Measurements from ENCODE around the gene PXMP4.
"Not testable (repeated sequence)": the region's sequence is repeated elsewhere in the genome, so short reads cannot be mapped to it uniquely, and the experiment has no call there.

PXMP4 gene, protein sequence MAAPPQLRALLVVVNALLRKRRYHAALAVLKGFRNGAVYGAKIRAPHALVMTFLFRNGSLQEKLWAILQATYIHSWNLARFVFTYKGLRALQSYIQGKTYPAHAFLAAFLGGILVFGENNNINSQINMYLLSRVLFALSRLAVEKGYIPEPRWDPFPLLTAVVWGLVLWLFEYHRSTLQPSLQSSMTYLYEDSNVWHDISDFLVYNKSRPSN

DNA sequence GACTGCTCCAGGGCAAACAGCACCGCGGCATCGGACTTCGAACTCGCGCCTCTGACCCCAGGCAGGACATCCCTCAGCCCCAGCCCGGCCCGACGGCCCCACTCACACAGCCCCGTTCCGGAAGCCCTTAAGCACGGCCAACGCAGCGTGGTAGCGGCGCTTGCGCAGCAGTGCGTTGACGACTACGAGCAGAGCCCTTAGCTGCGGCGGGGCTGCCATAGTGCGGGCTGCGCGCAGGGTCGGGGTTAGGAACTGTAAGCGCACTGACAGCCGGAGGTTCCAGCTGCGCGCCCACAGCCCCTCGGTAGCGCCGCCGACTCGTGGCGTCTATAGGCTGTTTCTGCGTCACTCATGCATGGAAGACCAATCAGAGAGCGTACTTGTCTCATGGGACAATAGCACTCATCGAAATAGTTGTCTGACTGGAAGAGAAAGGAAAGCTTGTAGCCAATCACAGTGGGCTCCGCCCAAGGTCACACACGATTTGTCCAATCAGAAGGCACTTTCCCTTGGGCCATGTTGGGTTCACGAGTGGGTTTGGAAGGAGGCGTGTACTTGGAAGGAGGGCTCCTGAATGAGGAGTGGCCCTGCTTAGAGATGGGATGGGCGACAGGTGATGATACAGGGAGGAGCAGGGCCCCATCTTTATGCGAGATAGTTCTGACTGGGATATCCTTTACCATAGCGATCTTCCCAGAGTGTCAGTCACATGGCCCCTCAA lies at the start of gene PXMP4:
Gene PXMP4 (minus strand): TSS at position 322 of the 721 bp plus-strand sequence. CDS start 103 bp downstream, at position 219.
- DNase-seq, result peak; percentile 97

- DNase-seq, result no peak
Observed at GRCh38 chr20:33769043-33769442, 48.9 kb upstream of the PXMP4 start.

DNA sequence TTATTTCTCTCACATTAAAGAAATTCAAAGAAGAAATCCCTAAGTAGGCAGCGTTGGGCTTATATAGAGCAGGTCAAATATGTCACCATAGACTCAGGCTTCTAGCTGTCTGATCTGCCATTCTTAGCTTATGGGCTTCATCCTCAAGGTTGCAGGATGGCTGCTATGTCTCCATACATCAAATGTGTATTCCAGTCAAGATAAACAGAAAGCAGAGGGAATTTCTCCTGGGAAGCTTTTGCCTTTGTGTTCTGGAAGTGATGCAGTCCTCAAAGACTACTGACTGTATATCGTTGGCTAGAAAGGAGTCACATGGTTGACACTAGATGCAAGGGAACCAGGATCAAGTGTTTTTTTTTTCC lies 47.6 kb upstream of the PXMP4 start:
- no peak for DNase-seq

DNA sequence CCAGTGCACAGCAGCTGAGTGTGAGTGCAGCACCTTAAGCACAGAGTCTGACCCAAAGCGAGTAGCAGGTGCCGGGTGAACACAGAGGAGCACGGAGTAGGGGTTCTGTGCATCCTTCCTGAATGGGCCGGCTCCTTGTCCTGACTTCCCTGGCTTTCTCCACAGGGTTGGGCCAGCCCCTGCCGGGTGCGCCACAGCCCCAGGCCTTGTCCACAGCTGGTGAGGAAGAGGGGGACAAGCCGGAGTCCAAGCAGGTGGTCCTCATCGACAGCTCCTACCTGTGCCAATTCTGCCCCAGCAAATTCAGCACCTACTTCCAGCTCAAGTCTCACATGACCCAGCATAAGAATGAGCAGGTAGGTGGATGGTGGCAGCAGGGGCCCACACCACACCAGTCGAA lies 46.6 kb upstream of the PXMP4 start:
- no peak for DNase-seq

- no peak for DNase-seq
Observed at GRCh38 chr20:33765592-33765991, 45.5 kb upstream of the PXMP4 start.

DNA sequence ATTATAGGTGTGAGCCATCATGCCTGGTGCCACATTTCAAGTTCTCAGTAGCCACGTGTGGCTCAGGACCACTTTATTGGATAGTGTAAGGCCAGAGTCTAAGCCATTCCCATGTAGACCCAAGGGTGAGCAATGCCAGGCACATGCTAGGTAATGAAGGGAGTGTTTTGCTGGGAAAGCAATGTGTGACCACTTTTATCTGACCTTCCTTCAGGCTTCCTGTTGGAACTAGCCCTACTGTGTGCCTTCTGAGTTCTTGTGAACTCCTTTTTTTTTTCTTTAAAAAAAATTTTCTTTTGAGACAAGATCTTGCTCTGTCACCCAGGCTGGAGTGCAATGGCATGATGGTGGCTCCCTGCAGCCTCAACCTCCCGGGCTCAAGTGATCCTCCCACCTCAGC lies 45.0 kb upstream of the PXMP4 start:
- no peak for DNase-seq

DNA sequence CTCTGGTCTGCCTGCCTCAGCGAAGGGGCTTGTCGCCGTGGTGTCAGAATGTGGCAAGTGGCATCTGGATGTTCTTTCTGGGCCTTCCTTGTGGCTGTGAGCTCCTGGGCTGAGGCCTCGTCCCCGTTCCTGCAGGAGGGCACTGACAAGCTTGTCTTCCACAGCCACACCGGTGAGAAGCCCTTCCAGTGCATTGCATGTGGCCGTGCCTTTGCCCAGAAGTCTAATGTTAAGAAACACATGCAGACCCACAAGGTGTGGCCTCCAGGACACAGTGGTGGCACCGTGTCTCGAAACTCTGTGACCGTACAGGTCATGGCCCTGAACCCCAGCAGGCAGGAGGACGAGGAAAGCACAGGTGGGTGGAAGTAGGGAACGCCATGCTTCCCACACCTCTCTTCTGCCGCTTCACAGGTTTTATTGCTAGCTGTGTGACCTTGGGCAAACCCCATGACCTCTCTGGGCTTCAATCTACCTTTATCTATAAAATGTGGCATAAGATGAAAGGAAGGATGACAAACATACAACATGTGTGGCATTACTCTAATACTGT lies 41.7 kb upstream of the PXMP4 start:
- DNase-seq, result no peak

- no peak for DNase-seq
Observed at GRCh38 chr20:33757458-33757857, 37.3 kb upstream of the PXMP4 start.

- no peak for DNase-seq
Observed at GRCh38 chr20:33757046-33757445, 36.9 kb upstream of the PXMP4 start.

DNA sequence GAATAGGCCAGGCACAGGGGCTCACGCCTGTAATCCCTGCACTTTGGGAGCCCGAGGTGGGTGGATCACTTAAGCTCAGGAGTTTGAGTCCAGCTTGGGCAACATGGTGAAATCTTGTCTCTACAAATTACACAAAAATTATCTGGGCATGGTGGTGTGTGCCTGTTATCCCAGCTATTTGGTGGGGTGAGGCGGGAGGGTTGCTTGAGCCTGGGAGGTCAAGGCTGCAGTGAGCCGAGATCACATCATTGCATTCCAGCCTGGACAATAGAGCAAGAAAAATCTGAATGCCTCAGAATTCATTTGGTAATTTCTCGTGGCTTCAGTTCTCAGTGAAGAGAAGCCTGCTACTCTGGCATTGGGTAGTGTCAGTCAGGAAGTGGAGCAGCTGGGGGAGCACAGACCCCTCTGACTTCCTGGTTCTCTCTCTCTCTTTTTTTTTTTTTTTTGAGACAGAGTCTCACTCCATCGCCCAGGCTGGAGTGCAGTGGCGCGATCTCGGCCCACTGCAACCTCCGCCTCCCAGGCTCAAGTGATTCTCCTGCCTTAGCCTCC lies 35.9 kb upstream of the PXMP4 start:
- DNase-seq, result not testable (repeated sequence)

DNA sequence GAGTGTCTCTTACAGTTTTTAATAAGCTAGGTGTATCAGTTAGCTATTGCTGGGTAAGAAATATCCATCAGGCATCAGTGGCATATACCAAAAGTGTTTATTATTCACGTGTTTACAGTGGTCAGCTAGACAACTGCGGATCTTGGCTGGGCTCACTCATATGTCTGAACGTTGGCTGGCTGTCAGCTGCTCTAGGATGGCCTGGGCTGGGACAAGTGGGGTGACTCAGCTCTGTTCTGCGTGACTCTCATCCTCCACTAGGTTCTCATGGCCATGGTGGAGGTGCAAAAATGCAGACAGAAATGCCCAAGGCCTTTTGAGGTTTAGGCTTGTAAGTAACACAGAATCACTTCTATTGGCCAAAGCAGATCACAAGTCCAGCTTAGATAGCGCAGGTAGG lies 33.7 kb upstream of the PXMP4 start:
- DNase-seq, result no peak

- no peak for DNase-seq
Observed at GRCh38 chr20:33753143-33753542, 33.0 kb upstream of the PXMP4 start.

- no peak for DNase-seq
Observed at GRCh38 chr20:33751775-33752174, 31.7 kb upstream of the PXMP4 start.

DNA sequence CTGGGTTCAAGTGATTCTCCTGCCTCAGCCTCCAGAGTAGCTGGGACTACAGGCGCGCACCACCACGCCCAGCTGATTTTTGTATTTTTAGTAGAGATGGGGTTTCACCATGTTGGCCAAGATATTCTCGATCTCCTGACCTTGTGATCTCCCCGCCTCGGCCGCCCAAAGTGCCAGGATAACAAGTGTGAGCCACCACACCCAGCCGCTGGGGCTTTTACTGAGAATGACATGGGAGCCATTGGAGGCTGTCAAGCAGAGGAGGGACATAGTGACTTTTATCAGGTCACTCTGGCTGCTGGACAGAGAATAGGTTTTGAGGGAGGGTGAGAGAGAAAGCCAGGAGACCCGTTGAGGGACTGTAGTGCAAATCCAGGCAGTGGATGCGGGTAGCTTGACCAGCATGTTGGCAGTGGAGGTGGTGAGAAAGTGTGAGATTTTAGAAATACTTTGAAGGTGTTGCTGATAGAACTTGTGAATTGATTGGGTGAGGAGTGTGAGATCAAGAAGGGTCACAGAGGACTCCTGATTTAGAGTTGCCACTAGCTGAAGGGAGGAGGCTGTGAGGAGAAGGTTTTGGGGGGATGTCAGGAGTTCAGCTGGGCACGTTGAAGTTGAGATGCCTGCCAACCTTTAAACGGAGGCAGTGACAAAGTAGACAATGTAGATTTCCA lies 26.4 kb upstream of the PXMP4 start:
- DNase-seq, result no peak

DNA sequence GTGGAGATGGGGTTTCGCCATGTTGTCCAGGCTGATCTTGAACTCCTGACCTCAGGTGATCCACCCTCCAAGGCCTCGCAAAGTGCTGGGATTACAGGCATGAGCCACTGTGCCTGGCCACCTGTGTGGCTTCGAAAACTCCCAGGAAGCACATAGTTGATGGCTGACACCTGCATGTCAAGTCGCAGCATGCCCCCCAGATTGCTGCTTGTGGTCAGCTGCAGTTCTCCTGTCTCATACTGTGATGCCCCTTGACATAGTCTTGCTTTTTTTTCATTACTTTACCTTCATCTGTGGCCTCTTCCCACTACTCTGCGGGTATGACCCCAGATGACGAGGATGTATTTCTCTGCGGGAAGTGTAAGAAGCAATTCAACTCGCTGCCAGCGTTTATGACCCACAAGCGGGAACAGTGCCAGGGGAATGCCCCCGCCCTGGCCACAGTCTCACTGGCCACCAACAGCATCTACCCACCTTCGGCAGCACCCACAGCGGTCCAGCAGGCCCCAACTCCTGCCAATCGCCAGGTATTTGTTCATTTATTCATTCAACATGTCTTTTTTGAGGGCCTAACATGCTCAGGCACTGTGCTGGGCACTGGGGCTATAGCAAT lies 24.8 kb upstream of the PXMP4 start:
- DNase-seq, result no peak

DNA sequence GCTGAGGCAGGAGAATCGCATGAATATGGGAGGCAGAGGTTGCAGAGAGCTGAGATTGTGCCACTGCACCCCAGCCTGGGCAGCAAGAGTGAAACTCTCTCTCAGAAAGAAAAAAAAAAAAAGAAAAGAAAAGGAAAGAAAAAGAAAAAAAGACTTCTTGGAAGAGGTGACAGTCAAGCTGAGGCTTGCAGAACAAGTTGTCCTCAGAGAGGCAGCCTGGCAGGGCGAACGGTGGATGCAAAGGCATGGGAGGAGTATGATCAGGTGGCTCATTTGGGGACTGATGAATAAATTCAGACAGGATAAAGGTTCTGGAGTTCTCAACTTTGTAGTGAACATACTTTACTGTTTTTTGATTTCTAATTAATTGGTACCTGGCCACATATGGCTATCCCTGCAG lies 24.1 kb upstream of the PXMP4 start:
- no peak for DNase-seq

DNA sequence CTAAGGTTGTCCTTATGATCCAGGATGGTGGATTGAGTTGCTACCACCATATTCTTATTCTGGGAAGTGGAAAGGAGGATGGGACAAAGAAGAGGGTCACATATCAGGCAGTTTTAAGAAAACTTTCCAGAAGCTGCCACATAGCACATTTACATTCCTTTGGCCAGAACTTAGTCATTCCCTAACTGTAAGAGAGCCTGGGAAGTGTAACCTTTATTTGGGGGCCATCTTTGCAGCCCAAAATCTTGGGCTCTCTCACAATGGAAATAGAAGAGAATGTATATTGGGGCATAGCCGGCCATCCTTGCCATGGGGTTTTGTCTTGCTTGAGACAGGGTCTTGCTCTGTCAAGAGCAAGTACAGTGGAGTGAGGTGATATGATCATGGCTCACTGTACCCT lies 20.1 kb upstream of the PXMP4 start:
- DNase-seq, result no peak

DNA sequence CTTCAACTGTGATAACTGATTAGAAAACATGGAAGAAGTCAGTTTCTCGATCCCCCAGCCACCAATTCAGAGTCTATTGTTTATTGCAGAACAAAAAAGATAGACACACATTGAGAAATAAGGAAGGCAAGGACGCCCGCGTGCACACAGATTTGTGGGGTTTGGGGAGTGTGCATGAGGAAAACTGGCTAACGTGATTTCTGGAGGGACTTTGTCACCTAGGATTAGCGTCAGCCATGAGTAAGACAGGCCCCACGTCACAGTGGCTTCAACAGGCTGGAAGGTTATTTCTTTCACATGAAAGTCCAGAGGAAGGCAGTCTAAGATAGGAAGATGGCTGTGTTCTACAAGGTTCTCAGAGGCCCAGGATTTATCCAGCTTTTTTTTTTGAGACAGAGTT lies 19.4 kb upstream of the PXMP4 start:
- DNase-seq, result no peak

GRCh38 chr20:33736962-33737361 lies 16.9 kb upstream of the PXMP4 start:
- no peak for DNase-seq

- DNase-seq, result no peak
Observed at GRCh38 chr20:33733654-33734576, 13.8 kb upstream of the PXMP4 start.

- peak; percentile 89 for DNase-seq
Observed at GRCh38 chr20:33732166-33732970, 12.3 kb upstream of the PXMP4 start.

Measured in NCI-H510A treated with DMSO at 0.1 percent for 48 hours (cell line).